Spinal cord (tissue), 10 donors: ENCODE data around the gene DCP2. TPM values are rescaled to one million over a fixed set of nuclear protein-coding genes. Genes with fewer than 3 reads are reported as not detected.
A peak's percentile ranks its signal among the peaks of the same experiment; 100 is the strongest.

Experiments used
- DNase-seq, 6 donors: peaks; one replicate each; pipeline versions ENCODE4 v3.0.0 to v3.0.0-alpha.2; 2013 to 2015; ENCODE audit warnings: low spot score in 6 of 6, low read depth in 4 of 6
- H3K27ac ChIP-seq: one replicate; pipeline ENCODE4 v1.5.1; 2013; ENCODE audit warnings: low read depth, low read length, control low read depth
- H3K27me3 ChIP-seq: one replicate; pipeline ENCODE4 v1.6.1; 2013; ENCODE audit warnings: low read length; ENCODE audit not compliant: control insufficient read depth, insufficient read depth
- H3K36me3 ChIP-seq: one replicate; pipeline ENCODE4 v1.6.1; 2013; ENCODE audit warnings: low read length; ENCODE audit not compliant: control insufficient read depth, insufficient read depth
- H3K4me1 ChIP-seq: one replicate; pipeline ENCODE4 v1.6.1; 2013; ENCODE audit warnings: low read length; ENCODE audit not compliant: control insufficient read depth, insufficient read depth
- H3K4me3 ChIP-seq: one replicate; pipeline ENCODE4 v1.5.1; 2013; ENCODE audit warnings: low read depth, low read length, control low read depth
- H3K9me3 ChIP-seq: one replicate; pipeline ENCODE4 v1.6.1; 2013; ENCODE audit warnings: low read length; ENCODE audit not compliant: control insufficient read depth, insufficient read depth
- WGBS: methylation state at CpG from one replicate; pipeline ENCODE4 v1.1.5; 2013; ENCODE audit warnings: missing lambda C conversion rate; ENCODE audit not compliant: insufficient coverage; 5-methylcytosine and 5-hydroxymethylcytosine counted together
- long read RNA-seq, 4 donors: transcript quantifications; one replicate each; lab custom pipeline, GENCODE V29; 2026
- polyA plus RNA-seq, 2 donors: library from polyadenylated mRNA; unstranded; fragments of 120-200 nt; gene quantifications; one replicate each; pipeline ENCODE4 v1.2.1, GENCODE V29; 2013; ENCODE audit not compliant: insufficient read length in 2 of 2
- total RNA-seq, 2 donors: library from RNA; depleted of rRNA in 1 of 2; stranded (reverse); fragments of 120-200 nt in 1 of 2; fragments of >200 nt in 1 of 2; gene quantifications; one replicate each; pipeline versions ENCODE4 v1.2.3 to v1.2.4, GENCODE V29; 2013 to 2014
- donor health status: healthy.

The DCP2 gene
- total RNA-seq (10 to 100 TPM; 51.8 to 82.1 TPM), polyA plus RNA-seq (10 to 100 TPM; 17.8 to 24.6 TPM)
- long read RNA-seq, donor 1, full-length matches to known transcripts, result 3 of 3 reads
- long read RNA-seq, donor 1, partial matches to known transcripts, result 0 of 3 reads
- long read RNA-seq, donor 1, other reads (novel, unspliced or antisense), result 0 of 3 reads
- long read RNA-seq, donor 2, full-length matches to known transcripts, result 1 of 1 reads
- long read RNA-seq, donor 2, partial matches to known transcripts, result 0 of 1 reads
- long read RNA-seq, donor 2, other reads (novel, unspliced or antisense), result 0 of 1 reads
- long read RNA-seq, donor 3, partial matches to known transcripts, result 0 of 1 reads
- long read RNA-seq, donor 3, other reads (novel, unspliced or antisense), result 0 of 1 reads
- long read RNA-seq, donor 4, full-length matches to known transcripts, result 4 of 4 reads
- long read RNA-seq, donor 4, partial matches to known transcripts, result 0 of 4 reads
- long read RNA-seq, donor 4, other reads (novel, unspliced or antisense), result 0 of 4 reads

DNA sequence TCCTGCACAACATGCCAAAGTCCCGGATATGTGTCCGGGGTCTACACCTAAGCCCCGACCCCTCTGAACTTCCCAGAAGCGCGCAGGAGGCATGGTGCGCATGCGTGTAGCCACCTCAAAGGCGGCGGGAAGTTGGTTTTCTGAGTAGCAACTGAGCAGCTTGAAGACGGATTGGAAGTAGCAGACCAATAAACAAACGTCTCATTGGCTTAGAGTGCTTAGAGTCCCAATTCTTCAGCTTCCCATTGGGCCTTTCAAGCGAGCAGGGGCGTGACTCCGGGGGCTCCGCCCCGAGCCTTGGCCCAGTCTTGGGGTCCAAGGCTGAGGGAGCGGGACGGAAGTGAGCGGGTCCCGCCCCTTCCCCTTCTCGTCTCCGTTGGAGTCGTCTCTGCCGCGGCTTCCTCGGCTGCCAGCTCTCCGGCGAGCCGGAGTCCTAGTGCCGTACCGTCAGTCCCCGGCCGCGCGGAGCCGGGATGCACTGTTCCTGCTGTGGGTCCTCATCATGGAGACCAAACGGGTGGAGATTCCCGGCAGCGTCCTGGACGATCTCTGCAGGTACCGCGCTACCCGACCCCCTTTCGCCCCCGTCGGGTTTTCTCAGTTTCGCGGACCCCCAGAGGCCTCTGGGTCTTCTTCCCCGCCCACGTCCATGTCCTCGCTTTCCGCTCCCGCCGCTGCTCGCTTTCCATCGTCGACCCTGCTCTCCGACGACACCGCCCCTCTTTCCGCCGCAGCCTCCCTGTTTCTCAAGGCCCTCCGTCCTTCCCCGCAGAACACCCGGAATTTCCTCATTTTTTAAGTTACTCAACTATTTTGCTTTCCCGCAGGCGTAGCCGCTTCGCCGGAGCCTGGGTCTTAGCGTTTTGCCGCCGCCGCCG lies at the start of gene DCP2:
TSS of gene DCP2 (plus strand) at position 367 of the 878 bp plus-strand sequence. CDS start at position 503, 136 bp downstream.
- WGBS, result under 1% methylated on average over 75 of the region's 75 CpGs
- peaks cover 11% of the 10 kb centered on the region for H3K4me1 ChIP-seq
- H3K4me3 ChIP-seq, result peak within 1 kb of the TSS; percentile 98
- H3K9me3 ChIP-seq, result no peaks in the 10 kb centered on the region
- DNase-seq, result peak; percentile 97 to 100 (median 98)
- no peaks in the 10 kb centered on the region for H3K36me3 ChIP-seq
- no peaks in the 10 kb centered on the region for H3K27me3 ChIP-seq
- peak within 1 kb of the TSS; percentile 99 for H3K27ac ChIP-seq

DNA sequence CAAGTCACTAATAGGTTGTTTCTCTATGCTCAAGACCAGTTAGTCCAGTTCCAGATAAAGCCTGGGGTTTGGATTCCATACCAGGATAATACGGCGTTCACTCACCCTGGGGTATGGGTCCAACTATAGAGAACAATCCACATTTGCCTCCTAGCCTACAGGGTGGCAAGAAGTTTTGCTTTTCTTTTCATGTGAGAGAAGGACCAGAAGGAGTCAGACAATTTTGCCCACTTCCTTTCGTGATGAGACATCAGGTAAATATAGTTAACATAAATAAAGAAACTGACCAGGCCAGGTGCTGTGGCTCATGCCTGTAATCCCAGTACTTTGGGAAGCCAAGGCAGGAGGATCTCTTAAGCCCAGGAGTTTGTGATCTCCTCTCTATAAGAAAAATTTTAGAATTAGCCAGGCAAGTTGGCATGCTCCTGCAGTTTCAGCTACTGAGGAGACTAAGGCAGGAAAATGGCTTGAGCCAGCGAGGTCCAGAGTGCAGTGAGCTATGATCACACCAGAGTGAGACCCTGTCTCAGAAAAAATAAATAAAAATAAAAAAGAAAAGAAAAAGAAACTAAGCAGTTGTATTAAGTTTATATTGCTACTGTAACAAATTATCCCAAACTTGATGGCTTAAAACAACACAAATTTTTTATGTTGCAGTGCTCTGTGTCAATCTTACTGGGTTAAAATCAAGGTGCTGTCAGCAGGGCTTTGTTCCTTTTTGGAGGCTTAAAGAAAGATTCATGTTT lies 47.1 kb upstream of the DCP2 start:
- Histone ChIP-seq H3K4me3 (no peak overlapping the region), H3K36me3 (no peaks in the 10 kb centered on the region), H3K4me1 (no peaks in the 10 kb centered on the region), H3K9me3 (no peaks in the 10 kb centered on the region), H3K27ac (no peak overlapping the region), H3K27me3 (no peaks in the 10 kb centered on the region)
- no peak for DNase-seq
- no CpG with 5 or more reads among the region's 4 CpGs for WGBS

DNA sequence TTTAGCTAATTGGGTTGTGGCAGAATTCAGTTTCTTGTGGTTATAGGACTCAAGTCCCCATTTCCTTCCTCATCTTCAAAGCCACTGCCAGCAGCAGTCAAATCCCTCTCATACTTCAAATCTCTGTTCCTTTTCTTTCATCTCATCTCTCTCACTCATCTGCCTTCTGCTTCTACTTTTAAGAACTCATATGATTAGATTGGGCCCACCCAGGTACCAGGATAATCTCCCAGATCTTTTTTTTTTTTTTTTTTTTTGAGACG lies 46.6 kb upstream of the DCP2 start:
- Histone ChIP-seq H3K4me3 (no peak overlapping the region), H3K27ac (no peak overlapping the region), H3K36me3 (no peaks in the 10 kb centered on the region), H3K4me1 (no peaks in the 10 kb centered on the region), H3K9me3 (no peaks in the 10 kb centered on the region), H3K27me3 (no peaks in the 10 kb centered on the region)
- no peak for DNase-seq
- WGBS, result no CpG with 5 or more reads among the region's 1 CpG

DNA sequence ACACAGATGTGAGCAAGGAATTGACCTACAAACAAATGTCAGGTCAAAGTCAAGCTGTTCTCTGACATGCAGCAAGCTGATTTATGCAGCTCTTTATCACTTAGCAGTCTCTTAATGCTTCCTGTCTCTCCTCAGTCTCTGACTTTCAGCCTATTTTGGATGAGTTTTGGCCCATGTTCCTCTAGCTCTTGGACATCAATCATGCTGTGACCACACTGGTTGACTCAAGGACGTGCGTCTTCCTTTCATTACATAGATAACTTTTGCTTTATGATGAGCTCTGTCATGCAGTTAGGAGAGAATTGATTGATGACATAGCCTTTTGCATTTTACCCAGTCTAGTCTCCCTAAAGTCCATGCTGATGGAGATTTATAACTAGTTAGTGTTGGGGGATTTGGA lies 45.1 kb upstream of the DCP2 start:
- DNase-seq, result peak in 1 of 6 donors; percentile 21
- H3K4me3 ChIP-seq, result no peak overlapping the region
- no CpG with 5 or more reads among the region's 2 CpGs for WGBS

DNA sequence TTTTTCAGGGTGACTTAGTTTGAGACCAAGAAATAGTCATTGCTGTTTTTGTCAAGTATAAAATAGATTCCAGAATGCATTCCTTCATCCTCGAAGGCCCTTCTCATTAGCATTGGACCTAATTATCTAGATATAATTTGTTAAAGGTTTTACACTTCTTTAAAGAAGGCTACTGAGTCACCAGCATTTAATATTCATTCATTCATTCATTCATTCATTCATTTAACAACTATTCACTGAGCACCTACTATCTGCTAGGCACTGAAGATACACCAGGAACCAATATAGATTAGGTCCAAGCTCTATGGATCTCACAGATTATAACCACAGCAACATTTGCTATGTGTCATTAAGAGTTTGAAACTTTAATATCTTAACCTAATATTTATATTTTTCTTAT lies 43.5 kb upstream of the DCP2 start:
- Histone ChIP-seq H3K27ac (no peak overlapping the region), H3K9me3 (no peaks in the 10 kb centered on the region), H3K4me3 (no peak overlapping the region), H3K27me3 (no peaks in the 10 kb centered on the region), H3K36me3 (no peaks in the 10 kb centered on the region), H3K4me1 (no peaks in the 10 kb centered on the region)
- DNase-seq, result no peak
- no CpG with 5 or more reads among the region's 1 CpG for WGBS

More for the DNA sequence above, 45.1 kb upstream of the DCP2 start:
- Histone ChIP-seq H3K36me3 (no peaks in the 10 kb centered on the region), H3K27ac (no peak overlapping the region), H3K9me3 (no peaks in the 10 kb centered on the region), H3K4me1 (no peaks in the 10 kb centered on the region), H3K27me3 (no peaks in the 10 kb centered on the region)

DNA sequence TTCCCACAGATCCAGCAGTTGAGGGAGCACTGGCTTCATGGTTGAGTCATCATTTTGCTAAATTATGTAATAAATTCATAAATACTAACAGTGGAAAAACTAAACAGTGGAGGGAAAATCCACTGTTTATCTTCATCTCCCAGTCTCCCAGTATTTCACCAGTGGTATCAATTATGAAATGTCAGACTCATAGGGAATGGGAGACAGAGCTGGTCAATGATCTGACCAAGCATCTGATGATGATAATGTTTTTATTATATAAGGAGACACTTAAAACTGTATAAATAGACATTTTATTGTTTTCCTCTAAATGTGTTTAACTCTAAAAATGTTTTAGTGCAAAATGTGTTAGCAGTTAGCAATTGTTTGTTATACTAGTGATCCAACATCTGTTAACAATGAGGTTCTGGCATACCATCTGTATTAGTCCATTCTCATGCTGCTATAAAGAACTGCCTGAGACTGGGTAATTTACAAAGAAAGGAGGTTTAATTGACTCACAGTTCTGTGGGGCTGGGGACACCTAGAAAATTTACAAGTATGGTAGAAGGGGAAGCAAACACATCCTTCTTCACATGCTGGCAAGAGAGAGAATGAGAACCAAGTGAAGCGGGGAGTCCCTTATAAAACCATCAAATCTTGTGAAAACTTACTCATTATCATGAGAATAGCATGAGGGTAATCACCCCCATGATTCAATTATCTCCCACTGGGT lies 42.8 kb upstream of the DCP2 start:
- DNase-seq, result peak in 1 of 6 donors; percentile 20
- no peaks in the 10 kb centered on the region for H3K4me1 ChIP-seq
- H3K27ac ChIP-seq, result no peak overlapping the region
- no peak overlapping the region for H3K4me3 ChIP-seq
- H3K9me3 ChIP-seq, result no peaks in the 10 kb centered on the region
- WGBS, result no CpG with 5 or more reads among the region's 1 CpG
- H3K36me3 ChIP-seq, result no peaks in the 10 kb centered on the region
- no peaks in the 10 kb centered on the region for H3K27me3 ChIP-seq

DNA sequence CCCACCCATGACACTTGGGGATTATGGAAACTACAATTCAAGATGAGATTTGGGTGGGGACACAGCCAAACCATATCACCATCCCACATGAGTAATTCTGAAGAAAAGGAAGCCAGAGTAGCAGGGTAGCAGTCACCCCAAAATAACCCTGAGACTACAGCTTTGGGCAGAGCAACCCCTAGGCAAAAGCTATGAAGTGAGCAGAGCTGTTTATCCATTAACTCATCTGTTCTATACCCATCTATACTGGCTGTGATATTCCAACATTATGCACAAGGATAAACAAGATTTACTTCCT lies 42.3 kb upstream of the DCP2 start:
- Histone ChIP-seq H3K27ac (no peak overlapping the region), H3K27me3 (no peaks in the 10 kb centered on the region)

DNA sequence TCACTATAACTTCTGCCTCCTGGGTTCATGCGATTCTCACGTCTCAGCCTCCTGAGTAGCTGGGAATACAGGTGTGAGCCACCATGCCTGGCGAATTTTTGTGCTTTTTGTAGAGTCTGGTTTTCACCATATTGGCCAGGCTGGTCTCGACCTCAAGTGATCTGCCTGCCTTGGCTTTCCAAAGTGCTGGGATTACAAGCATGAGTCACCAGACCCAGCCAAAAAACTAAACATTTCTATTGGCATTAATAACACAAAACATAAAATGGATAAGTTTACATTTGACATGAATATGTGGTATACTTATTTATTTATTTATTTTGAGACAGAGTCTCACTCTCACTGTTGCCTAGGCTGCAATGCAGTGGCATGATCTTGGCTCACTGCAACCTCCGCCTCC lies 40.9 kb upstream of the DCP2 start:
- no peak for DNase-seq
- Histone ChIP-seq H3K36me3 (no peaks in the 10 kb centered on the region), H3K4me1 (no peaks in the 10 kb centered on the region), H3K27me3 (no peaks in the 10 kb centered on the region), H3K9me3 (no peaks in the 10 kb centered on the region), H3K27ac (no peak overlapping the region), H3K4me3 (no peak overlapping the region)
- WGBS, result 100% methylated on average over 3 of the region's 5 CpGs

More for the DNA sequence above, 42.3 kb upstream of the DCP2 start:
- no peak overlapping the region for H3K4me3 ChIP-seq
- no peak for DNase-seq
- H3K4me1 ChIP-seq, result no peaks in the 10 kb centered on the region
- no peaks in the 10 kb centered on the region for H3K9me3 ChIP-seq
- H3K36me3 ChIP-seq, result no peaks in the 10 kb centered on the region

DNA sequence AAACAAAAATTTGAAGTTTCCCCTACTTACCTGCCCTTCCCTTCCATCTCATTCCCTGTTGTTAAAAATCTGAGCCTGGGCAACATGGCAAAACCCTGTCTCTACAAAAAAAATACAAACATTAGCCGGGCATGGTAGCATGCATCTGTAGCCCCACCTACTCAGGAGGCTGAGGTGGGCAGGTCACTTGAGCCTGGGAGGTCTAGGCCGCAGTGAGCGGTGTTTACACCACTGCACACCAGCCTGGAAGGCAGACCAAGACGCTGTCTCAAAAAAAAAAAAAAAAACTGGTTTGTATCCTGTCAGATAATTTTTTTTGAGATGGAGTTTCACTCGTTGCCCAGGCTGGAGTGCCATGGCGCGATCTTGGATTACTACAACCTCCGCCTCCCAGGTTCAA lies 38.3 kb upstream of the DCP2 start:
- H3K27me3 ChIP-seq, result no peaks in the 10 kb centered on the region
- 97% methylated on average over 3 of the region's 8 CpGs for WGBS
- no peaks in the 10 kb centered on the region for H3K4me1 ChIP-seq
- H3K4me3 ChIP-seq, result no peak overlapping the region
- DNase-seq, result no peak
- no peaks in the 10 kb centered on the region for H3K36me3 ChIP-seq
- no peak overlapping the region for H3K27ac ChIP-seq
- H3K9me3 ChIP-seq, result no peaks in the 10 kb centered on the region
